Stomach (tissue), 9 donors: ENCODE measurements around the gene TMEM123. TPM values are rescaled to one million over a fixed set of nuclear protein-coding genes. Genes with fewer than 3 reads are reported as not detected.

ENCODE experiments used
- DNase-seq, 2 donors: peaks; one replicate each; pipeline versions ENCODE4 v3.0.0 to v3.0.0-alpha.2; 2013 to 2019
- H3K27ac ChIP-seq, 5 donors: fragments of 200-600 bp in 4 of 5; sonication (generic) in 4 of 5; one replicate each; pipeline ENCODE4 v1.5.1; 2013 to 2019; ENCODE audit warnings: mild to moderate bottlenecking in 1 of 5, moderate library complexity in 1 of 5
- H3K27me3 ChIP-seq, 3 donors: fragments of 200-600 bp; sonication (generic); one replicate each; pipeline ENCODE4 v1.5.1; 2017 to 2019; ENCODE audit warnings: mixed run types in 1 of 3
- H3K36me3 ChIP-seq, 4 donors: fragments of 200-600 bp; sonication (generic); 1 replicate in 3 of 4; 2 replicates in 1 of 4; pipeline ENCODE4 v1.5.1; 2016 to 2019
- H3K4me1 ChIP-seq, 4 donors: fragments of 200-600 bp; sonication (generic); one replicate each; pipeline ENCODE4 v1.5.1; 2016 to 2019
- H3K4me3 ChIP-seq, 4 donors: fragments of 200-600 bp; sonication (generic) in 3 of 4; one replicate each; pipeline ENCODE4 v1.5.1; 2016 to 2019; ENCODE audit warnings: mild to moderate bottlenecking in 1 of 4
- H3K9me3 ChIP-seq, 4 donors: fragments of 200-600 bp; sonication (generic); one replicate each; pipeline ENCODE4 v1.5.1; 2016 to 2019
- CTCF ChIP-seq, 7 experiments: fragments of 450-650 bp in 4 of 7; fragments of 200-600 bp in 3 of 7; sonication (generic) in 3 of 7; IDR thresholded peaks; one replicate each; pipeline ENCODE4 v1.5.1; 2016 to 2019; ENCODE audit warnings: antibody characterized with exemption in 7 of 7, control low read depth in 2 of 7, mild to moderate bottlenecking in 1 of 7
- EP300 ChIP-seq: sonication (generic); formaldehyde crosslinking; IDR thresholded peaks from one replicate; pipeline ENCODE4 v1.6.1; 2017; ENCODE audit warnings: antibody characterized with exemption
- POLR2A ChIP-seq, 4 donors: fragments of 450-650 bp; IDR thresholded peaks; one replicate each; pipeline ENCODE4 v1.6.1; 2016; ENCODE audit warnings: antibody characterized with exemption in 4 of 4, control low read depth in 2 of 4, mild to moderate bottlenecking in 1 of 4, moderate library complexity in 1 of 4
- POLR2AphosphoS5 ChIP-seq, 3 donors: sonication (generic); formaldehyde crosslinking; IDR thresholded peaks; one replicate each; pipeline ENCODE4 v1.6.1; 2016; ENCODE audit warnings: antibody characterized with exemption in 3 of 3
- WGBS, 5 donors: extraction: QIAGEN DNeasy Blood & Tissue Kit in 3 of 5; methylation state at CpG; one replicate each; pipeline versions ENCODE4 v1.1.5 to v1.1.7; 2013 to 2018; 5-methylcytosine and 5-hydroxymethylcytosine counted together
- intact Hi-C: fragments of 100-400 bp; cut with DNase I; formaldehyde crosslinking; loops from one replicate; pipeline ENCODE4 v1.15.1; 2023; ENCODE audit warnings: low total_unique reads
- polyA plus RNA-seq, 3 donors: library from polyadenylated mRNA; stranded (reverse); fragments of 200-250 nt; gene quantifications; one replicate each; pipeline ENCODE4 v1.2.3, GENCODE V29; 2013
- total RNA-seq, 5 donors: library from RNA; depleted of rRNA; stranded (reverse); fragments of >200 nt; gene quantifications; one replicate each; pipeline versions ENCODE4 v1.1.0 to v1.2.3, GENCODE V29; 2014 to 2016
- donor health status: healthy with polysubstance abuse.
- donor health status: Bipolar disorder and iron deficiency.
- donor health status: healthy.

The TMEM123 gene
- total and polyA plus RNA-seq, 8 donors = 16.2 to 226 (median 51.6) TPM

DNA sequence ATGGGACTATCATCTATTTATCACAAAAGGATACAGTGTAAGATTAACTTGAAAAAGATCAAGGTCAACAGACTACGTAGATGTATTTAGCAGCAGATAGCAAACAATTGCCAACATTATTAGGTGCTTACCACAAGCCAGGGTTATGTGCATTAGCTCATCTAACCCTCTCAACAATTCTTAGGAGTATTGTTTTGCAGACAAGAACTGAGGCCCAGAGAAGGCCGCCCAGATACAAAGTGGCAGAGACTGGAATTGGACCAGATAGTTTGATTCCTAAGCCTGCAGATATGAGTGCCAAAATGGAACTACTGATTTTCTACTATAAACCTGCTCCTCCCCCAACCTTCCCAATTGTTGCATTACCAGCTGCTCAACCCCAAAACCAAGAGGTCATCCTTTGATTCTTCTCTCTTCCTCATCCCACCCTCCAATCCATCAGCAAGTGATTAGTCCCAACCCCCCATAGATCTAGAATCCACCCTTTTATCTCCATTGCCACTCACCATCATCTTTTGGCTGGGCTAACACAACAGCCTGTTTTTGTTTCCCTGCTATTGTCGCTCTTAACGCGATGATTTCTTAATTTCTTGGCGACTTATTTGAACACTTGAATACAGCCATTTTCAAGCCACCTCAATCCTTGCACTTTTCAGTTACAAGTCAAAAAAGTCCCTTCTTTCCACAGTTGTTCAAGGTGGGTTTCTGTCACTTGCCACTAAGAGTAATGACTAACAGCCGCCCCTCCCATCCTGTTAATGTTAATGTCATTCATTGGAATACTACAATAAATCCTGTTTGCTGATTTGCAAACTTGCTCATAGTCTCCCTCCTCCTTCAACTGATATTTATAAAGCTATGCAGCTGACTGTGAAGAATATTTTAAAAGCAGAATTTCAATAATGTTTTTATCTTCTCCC is 2.7 kb downstream of the TMEM123 start:
- DNase-seq = no peak
- intact Hi-C loops = no loop called here
- H3K27ac ChIP-seq = peak overlapping the region in 1 of 5 donors; percentile 44
- H3K27me3 ChIP-seq = no peaks in the 10 kb centered on the region
- peaks cover 27 to 74% (median 53%) of the 10 kb centered on the region in 4 donors for H3K4me1 ChIP-seq
- no peaks in the 10 kb centered on the region for H3K9me3 ChIP-seq
- TF ChIP-seq CTCF (IDR thresholded peaks at IDR 0.05) (no peak), POLR2A (IDR thresholded peaks at IDR 0.05) (no peak), EP300 (no peak), POLR2AphosphoS5 (IDR thresholded peaks at IDR 0.05) (no peak)
- H3K36me3 ChIP-seq = peaks cover 0 to 28% (median 25%) of the 10 kb centered on the region in 4 donors
- H3K4me3 ChIP-seq = peak overlapping the region in 2 of 4 donors; percentile 88 to 91
- WGBS, 5 donors = 73 to 82% (median 74%) methylated on average over 7 of the region's 7 CpGs

DNA sequence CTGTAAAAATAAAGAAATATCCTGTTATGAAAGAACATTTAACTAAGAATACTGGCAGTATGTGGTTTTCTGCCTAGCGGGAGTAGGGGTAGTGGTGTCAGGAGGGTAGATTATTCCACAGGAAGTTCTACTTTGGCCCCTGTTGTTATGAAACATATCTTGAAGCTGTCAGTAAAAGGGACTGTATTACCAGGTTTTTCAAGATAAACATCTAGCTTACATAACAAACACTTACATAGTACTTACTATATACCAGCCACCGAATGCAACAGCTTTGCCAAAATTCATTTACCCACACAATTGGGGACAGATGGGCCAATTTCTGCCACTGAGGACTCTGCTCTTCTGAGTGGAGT is 3.7 kb downstream of the TMEM123 start:
- Histone ChIP-seq H3K4me1 (peaks cover 27 to 64% (median 49%) of the 10 kb centered on the region in 4 donors), H3K27ac (peak overlapping the region in 3 of 5 donors; percentile 12 to 44 (median 35)), H3K4me3 (no peak overlapping the region), H3K36me3 (peaks cover 0 to 34% (median 33%) of the 10 kb centered on the region in 4 donors), H3K9me3 (no peaks in the 10 kb centered on the region), H3K27me3 (no peaks in the 10 kb centered on the region)
- intact Hi-C loops = no loop called here
- no peak for DNase-seq
- TF ChIP-seq POLR2A (IDR thresholded peaks at IDR 0.05) (no peak), POLR2AphosphoS5 (IDR thresholded peaks at IDR 0.05) (no peak), EP300 (no peak), CTCF (IDR thresholded peaks at IDR 0.05) (no peak)
- WGBS, 5 donors = 26 to 47% (median 38%) methylated on average over 2 of the region's 2 CpGs

DNA sequence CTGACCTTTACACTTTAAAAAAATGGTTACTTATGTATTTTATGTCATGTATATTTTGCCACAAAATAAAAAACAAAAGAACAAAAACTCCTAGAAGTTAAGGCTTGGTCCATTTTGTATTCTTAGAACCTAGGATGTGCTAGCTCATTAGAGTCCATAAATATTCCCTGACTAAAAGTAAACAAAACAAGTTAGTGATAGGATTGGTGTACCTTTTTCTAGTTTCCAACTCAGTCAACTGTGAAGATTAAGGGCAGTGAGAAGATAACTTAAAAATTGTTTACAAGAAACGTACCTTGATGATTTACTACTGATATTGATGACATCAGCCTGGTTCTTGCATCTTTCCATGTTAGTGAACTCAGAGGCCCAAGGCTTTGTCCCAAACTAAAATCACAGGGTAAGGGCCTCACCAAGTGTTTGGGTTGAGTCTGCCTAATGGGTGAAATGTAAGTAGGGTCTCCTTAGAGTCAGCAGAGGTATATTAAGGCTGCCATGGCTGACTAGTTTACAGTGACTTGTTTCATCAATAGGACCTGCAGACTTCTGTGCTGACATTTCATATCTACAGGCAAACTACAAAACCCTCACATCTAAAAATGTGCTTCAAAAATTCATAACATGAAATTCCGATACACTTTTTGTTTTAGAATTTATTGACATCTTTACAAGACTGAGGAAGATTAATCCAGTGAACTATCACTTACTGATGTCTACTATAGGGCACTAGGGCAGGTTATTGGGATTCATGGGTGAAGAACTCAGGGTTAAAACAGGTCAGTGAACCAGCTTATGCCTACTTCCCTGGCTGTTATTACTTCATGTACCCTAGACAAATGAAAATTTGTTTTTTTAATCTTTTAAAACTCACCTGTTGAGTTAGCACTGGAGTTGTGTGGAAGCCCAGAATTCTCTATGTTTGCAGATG is 4.4 kb downstream of the TMEM123 start:
- TF ChIP-seq POLR2AphosphoS5 (IDR thresholded peaks at IDR 0.05) (no peak), EP300 (no peak), POLR2A (IDR thresholded peaks at IDR 0.05) (no peak), CTCF (IDR thresholded peaks at IDR 0.05) (no peak)
- Histone ChIP-seq H3K36me3 (peaks cover 0 to 34% (median 33%) of the 10 kb centered on the region in 4 donors), H3K4me1 (peaks cover 21 to 58% (median 42%) of the 10 kb centered on the region in 4 donors), H3K27ac (peak overlapping the region in 3 of 5 donors; percentile 12 to 44 (median 35)), H3K9me3 (no peaks in the 10 kb centered on the region), H3K27me3 (no peaks in the 10 kb centered on the region), H3K4me3 (no peak overlapping the region)
- intact Hi-C loops = no loop called here
- WGBS, 5 donors = 56 to 72% (median 59%) methylated on average over 2 of the region's 2 CpGs
- no peak for DNase-seq

DNA sequence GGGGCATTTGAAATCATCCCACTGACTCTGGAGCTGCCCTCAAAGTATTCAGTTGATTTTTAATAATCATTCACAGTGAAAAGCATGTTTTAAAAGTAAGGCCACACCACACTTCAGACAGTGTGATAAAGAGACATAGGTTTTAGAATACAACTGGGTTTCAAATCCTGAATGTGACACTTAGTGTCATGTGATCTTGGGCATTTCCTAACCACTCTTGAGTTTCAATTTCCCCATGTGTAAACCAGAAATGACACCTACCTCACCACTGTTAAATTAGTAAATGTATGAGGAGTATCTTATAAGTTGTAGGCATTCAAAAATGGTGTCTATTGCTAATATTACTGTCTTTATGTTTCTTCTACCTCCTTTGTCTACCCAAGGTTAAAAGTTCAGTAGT is 5.4 kb downstream of the TMEM123 start:
- Histone ChIP-seq H3K36me3 (peaks cover 0 to 34% (median 33%) of the 10 kb centered on the region in 4 donors), H3K9me3 (no peaks in the 10 kb centered on the region), H3K27me3 (no peaks in the 10 kb centered on the region), H3K4me1 (peaks cover 19 to 56% (median 40%) of the 10 kb centered on the region in 4 donors), H3K4me3 (no peak overlapping the region), H3K27ac (no peak overlapping the region)
- TF ChIP-seq EP300 (no peak), POLR2A (IDR thresholded peaks at IDR 0.05) (no peak), POLR2AphosphoS5 (IDR thresholded peaks at IDR 0.05) (no peak), CTCF (IDR thresholded peaks at IDR 0.05) (no peak)
- intact Hi-C loops = no loop called here
- no peak for DNase-seq
